Central memory CD4-positive, alpha-beta T cell (primary cell): ENCODE data around the gene NRP2.
A peak's percentile ranks its signal among the peaks of the same experiment; 100 is the strongest.

Experiments used
- DNase-seq: peaks from one replicate; pipeline ENCODE4 v3.0.0; 2022

Gene NRP2

GRCh38 chr2:205757271-205757670, 75.0 kb downstream of the NRP2 start:
- DNase-seq: no peak

- no peak for DNase-seq
Measured at GRCh38 chr2:205758051-205758450, 75.8 kb downstream of the NRP2 start.

GRCh38 chr2:205758500-205758899, 76.2 kb downstream of the NRP2 start:
- no peak for DNase-seq

- no peak for DNase-seq
Measured at GRCh38 chr2:205759257-205759656, 77.0 kb downstream of the NRP2 start.

GRCh38 chr2:205759732-205760131, 77.4 kb downstream of the NRP2 start:
- DNase-seq: no peak

- DNase-seq: no peak
Measured at GRCh38 chr2:205760157-205760556, 77.9 kb downstream of the NRP2 start.

DNA sequence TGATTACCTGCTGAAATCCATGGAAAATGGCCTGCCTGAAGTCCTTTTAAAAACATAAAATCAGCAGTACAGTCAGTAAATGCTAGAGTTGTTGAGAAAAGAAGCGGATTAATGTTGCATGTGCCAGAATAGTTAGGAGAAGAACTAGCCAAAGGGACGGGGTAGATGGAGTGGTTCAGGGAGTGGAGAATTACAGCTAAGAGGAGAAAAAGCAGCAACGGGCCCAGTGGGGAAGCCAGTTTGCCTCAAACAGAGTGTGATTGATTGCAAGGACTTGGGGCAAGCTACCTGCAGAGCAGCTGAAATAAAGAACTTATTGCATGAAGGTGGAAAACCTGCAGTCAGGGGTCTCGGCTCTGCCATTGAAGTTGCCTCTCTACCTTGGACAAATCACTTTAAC, 79.1 kb downstream of the NRP2 start:
- no peak for DNase-seq

GRCh38 chr2:205762881-205763280, 80.6 kb downstream of the NRP2 start:
- DNase-seq: no peak

GRCh38 chr2:205763708-205764211, 81.5 kb downstream of the NRP2 start:
- peak; percentile 9 for DNase-seq

GRCh38 chr2:205764270-205764746, 82.0 kb downstream of the NRP2 start:
- no peak for DNase-seq

DNA sequence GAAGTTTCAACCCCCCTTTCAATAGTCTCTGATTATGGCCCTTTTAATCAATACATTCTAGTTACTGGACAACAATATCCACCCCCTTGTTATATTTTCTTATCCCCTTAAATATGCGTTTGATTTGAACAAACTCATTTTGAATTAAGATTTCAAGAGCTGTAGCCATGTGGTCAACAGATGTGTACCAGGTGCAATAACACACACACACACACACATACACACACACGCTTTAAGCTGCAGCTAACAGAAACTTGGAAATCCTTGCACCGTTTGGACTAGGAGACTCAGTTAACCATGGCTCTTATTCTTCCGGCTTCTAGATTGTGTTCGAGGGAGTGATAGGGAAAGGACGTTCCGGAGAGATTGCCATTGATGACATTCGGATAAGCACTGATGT, 82.8 kb downstream of the NRP2 start:
- no peak for DNase-seq

DNA sequence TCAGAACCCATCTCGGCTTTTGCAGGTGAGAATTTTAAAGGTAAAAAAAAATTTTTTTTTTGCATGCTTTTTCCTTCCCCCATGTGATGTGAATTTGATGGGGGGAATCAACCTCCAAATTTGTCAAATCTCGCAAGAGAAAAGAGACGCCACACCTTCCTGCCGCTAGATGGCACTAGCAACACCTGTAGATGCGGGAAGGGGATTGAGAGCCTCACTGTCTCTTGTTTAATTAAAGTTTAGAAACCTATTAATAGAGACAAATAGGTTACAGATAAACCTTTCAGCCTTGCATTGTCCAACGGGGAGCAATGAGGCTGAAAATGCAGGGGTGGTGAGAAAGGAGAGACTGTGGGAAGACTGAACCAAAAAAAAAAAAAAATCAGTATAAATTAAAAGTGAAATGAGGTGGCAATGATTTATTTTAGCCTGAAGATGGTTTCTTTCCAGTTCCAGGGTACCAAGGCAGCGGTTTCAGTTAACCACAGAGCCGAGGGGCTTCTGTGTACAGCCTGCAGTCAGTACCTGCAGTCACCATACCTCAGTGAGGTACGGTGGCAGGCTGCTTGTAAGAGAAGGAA, 84.6 kb downstream of the NRP2 start:
- DNase-seq: peak; percentile 7

DNA sequence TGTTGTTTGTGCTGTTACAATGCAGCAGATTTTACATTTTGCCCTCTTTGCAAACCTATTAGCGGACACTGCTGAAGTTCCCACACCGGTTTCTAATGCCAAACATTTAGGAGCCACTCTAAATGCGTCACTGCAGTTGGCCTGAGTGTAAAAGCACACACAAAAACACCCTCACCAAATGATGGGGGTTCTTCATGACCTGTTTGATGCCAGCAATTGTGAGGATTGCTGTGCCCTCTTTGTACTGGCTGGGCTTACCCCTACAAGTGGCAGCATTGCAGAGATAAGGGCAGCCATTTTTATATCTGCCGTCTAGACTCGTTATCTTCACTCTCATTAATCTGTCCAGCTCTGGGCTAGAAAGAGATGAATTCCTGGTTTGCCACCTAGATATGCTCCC, 85.3 kb downstream of the NRP2 start:
- DNase-seq: no peak

DNA sequence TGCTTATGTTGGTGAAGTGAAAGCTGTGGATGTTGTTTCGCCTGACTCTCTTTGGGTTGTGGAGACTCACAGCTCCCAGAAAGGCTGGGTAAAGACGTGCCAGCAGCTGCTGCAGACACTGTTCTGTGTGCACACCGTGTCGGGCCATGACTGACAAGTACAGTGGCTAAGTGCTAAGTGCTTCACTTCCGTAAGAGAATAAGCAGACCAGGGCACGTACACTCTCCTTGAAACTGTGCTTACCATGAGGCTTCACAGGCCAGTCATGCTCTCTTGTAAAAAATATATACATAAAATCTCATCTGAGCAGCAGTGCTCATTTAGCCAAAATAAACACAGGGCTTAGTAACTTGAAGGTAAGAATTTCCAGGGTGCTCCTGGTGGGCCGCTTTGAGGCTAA, 86.0 kb downstream of the NRP2 start:
- DNase-seq: no peak

GRCh38 chr2:205768815-205769494, 86.7 kb downstream of the NRP2 start:
- no peak for DNase-seq

GRCh38 chr2:205769495-205769850, 87.2 kb downstream of the NRP2 start:
- no peak for DNase-seq

DNA sequence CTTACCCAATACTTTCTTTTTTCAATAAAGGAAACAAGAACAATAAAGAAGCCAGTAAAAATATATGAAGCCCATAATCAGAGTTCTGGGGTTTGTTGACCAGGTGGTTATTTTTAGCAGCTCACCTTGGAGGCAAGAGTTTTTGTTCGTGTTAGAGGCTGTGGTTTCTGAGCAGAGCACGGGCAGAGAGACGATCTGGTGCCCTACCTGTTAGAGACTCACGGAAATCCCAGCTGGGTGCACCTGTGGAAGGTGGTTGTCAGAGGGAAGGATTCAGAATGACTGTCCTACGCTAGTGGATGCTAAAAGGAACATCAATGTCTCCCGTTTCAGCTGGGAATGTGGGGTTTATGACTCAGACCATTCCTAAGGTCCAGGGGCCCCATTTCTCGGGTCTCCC, 87.6 kb downstream of the NRP2 start:
- no peak for DNase-seq

GRCh38 chr2:205770577-205770976, 88.3 kb downstream of the NRP2 start:
- no peak for DNase-seq

DNA sequence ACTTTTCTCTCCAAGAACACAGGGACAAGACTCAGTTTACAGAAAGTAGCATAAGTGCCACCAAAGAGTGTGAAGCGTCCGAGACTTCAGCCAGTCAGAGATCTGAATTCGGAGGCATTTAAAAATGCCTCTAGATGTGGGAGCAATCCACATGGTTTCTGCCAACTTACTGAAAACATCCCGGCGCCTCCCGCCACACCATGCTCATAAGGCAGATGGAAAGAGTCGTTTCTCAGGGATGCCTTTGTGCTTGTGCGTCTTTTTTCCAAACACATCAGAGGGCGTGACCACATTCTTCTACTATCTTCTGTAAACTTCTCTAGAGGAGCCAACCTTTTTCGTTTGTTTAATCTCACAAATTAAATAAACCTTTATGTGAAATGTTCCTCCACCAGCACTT, 88.7 kb downstream of the NRP2 start:
- DNase-seq: no peak

DNA sequence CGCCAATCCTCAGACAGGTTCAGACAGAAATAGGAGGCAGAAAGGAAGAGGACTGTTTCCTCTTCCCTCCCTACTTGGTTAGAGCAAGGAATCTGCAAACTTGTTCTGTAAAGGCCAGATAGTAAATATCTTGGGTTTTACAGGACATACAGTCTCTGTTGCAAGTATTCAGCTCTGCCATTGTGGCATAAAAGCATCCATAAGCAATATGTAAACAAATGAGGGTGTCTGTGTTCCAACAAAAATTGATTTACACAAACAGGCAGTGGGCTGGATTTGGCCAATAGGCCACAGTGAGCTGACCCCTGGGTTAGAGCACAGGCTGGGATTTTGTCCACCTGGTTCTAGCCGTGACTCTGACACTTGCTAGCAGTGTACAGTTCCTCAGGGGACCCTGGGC, 89.4 kb downstream of the NRP2 start:
- no peak for DNase-seq

DNA sequence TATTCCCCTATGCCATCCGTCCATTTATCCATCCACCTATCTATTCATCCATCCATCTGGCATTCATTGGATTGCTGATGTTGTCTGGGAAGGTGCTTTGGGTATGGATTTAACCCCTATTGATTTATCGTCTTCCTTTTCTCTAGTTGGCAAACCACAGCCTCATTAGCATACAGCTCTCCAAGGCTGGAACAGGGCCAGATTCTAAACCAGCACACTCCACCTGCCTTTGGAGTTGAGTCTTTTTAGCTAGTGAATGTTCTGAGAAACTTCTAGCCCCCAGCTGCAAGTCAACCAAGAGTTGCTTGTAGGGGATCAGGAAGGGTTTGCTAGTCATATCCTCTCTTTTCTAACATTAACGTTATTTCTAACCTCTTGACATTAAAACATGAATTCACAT, 90.7 kb downstream of the NRP2 start:
- no peak for DNase-seq

DNA sequence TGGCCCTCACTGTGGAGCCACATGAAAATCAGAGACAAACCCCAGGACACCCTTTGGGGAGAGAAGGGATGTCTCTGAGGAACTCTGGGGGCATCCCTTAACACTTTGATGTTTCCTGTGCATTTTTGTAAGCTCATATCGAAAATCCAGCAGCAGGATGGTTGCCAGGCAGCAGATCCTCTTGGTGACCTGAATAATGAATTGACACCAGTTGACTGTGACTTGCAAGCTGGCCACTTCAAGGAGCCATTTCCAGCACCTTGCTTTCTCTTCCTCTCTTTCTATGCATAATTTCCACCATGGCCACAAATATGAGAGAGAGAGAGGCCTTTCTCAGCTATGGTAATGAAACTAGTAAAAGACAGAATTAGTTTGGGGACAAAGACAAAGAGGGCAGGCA, 91.7 kb downstream of the NRP2 start:
- DNase-seq: no peak

DNA sequence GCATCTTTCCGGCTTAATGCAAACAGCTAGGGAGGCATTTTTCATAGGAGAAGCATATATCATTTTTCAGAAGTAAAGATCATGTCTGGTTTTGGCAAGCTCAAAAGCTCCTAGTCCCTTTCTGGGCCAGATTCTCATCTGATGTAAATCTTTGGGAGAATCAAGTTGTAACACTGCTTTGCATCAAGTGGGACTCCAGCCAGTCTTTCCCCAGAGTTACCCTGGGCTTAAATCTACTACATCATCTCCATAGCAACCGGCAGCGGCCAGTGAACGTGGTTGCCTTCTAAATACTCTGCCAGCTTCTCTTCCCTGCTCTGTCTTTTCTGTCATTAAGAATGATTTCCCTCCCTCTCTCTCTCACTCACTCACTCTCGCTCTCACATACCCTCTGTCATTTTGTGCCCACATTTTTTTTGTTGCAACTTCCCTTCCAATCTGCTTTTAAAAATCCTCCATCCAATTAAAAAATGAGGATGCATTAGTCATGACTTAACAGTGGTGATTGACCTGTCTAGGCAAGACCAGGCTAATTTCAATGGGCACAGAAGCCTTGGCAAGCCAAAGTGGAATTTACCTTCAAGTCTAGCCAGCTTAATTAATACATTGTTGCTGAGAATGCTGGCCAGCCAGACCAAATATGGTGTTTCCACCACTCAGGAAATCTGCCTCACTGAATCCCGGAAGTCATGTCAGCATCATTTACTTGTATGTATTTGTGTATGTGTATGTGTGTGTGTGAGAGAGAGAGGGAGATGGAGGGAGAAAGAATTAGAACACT, 93.0 kb downstream of the NRP2 start:
- DNase-seq: no peak

- no peak for DNase-seq
Measured at GRCh38 chr2:205776139-205776538, 93.8 kb downstream of the NRP2 start.
